Measurements from ENCODE around the gene AHR. TPM values are rescaled to one million over a fixed set of nuclear protein-coding genes. Genes with fewer than 3 reads are reported as not detected.

The AHR gene
- polyA plus RNA-seq, 1 donor from 2014 or later, result 2.4 TPM

- TF ChIP-seq RAD21 (conservative IDR thresholded peaks at IDR 0.05) (no peak), EZH2 (IDR thresholded peaks at IDR 0.05; ENCODE audit: borderline replicate concordance, insufficient read depth, low read length, poor library complexity, severe bottlenecking) (no peak), POLR2AphosphoS5 (IDR thresholded peaks at IDR 0.05) (no peak), MXI1 (conservative IDR thresholded peaks at IDR 0.05; ENCODE audit: poor library complexity, severe bottlenecking) (no peak), SMC3 (conservative IDR thresholded peaks at IDR 0.05; ENCODE audit: poor library complexity) (no peak), CTCF (IDR thresholded peaks at IDR 0.05; ENCODE audit: poor library complexity, severe bottlenecking) (no peak), REST (IDR thresholded peaks at IDR 0.05; ENCODE audit: borderline replicate concordance) (no peak), EP300 (conservative IDR thresholded peaks at IDR 0.05; ENCODE audit: poor library complexity, severe bottlenecking) (no peak), TAF1 (IDR thresholded peaks at IDR 0.05; ENCODE audit: low read depth) (no peak)
- H3K4me2 ChIP-seq (ENCODE audit: low read length), result no peak overlapping the region
- H2AFZ ChIP-seq (ENCODE audit: low read depth, low read length), result no peak overlapping the region
- no peaks in the 10 kb centered on the region for H3F3A ChIP-seq (ENCODE audit: insufficient read depth, low read length, poor library complexity, severe bottlenecking)
- no peak overlapping the region for H3K27ac ChIP-seq (ENCODE audit: low read length)
- H3K4me3 ChIP-seq (ENCODE audit: low read length), result no peak overlapping the region
- H3K9me3 ChIP-seq (ENCODE audit: low read length), result no peaks in the 10 kb centered on the region
- no peaks in the 10 kb centered on the region for H4K20me1 ChIP-seq (ENCODE audit: insufficient read depth)
- no peaks in the 10 kb centered on the region for H3K79me2 ChIP-seq (replicated peaks; ENCODE audit: insufficient read depth, low read length)
- no peaks in the 10 kb centered on the region for H3K27me3 ChIP-seq (ENCODE audit: insufficient read depth, low read depth, low read length)
- no peak overlapping the region for H3K9ac ChIP-seq (ENCODE audit: low read length)
- H3K9me2 ChIP-seq (ENCODE audit: insufficient read depth, low read length), result no peaks in the 10 kb centered on the region
- no peaks in the 10 kb centered on the region for H3K36me3 ChIP-seq (ENCODE audit: insufficient read depth, low read length)
Observed at GRCh38 chr7:17340655-17341054, 42.2 kb downstream of the AHR start.

- Histone ChIP-seq H3K4me2 (ENCODE audit: low read length) (no peak overlapping the region), H4K20me1 (ENCODE audit: insufficient read depth) (no peaks in the 10 kb centered on the region), H3K27me3 (ENCODE audit: insufficient read depth, low read depth, low read length) (no peaks in the 10 kb centered on the region), H3K27ac (ENCODE audit: low read length) (no peak overlapping the region), H2AFZ (ENCODE audit: low read depth, low read length) (no peak overlapping the region), H3K9me3 (ENCODE audit: low read length) (no peaks in the 10 kb centered on the region), H3K9me2 (ENCODE audit: insufficient read depth, low read length) (no peaks in the 10 kb centered on the region), H3K79me2 (replicated peaks; ENCODE audit: insufficient read depth, low read length) (no peaks in the 10 kb centered on the region), H3K9ac (ENCODE audit: low read length) (no peak overlapping the region), H3K36me3 (ENCODE audit: insufficient read depth, low read length) (no peaks in the 10 kb centered on the region), H3K4me3 (ENCODE audit: low read length) (no peak overlapping the region), H3F3A (ENCODE audit: insufficient read depth, low read length, poor library complexity, severe bottlenecking) (no peaks in the 10 kb centered on the region)
- no peak for TF ChIP-seq MXI1 (conservative IDR thresholded peaks at IDR 0.05; ENCODE audit: poor library complexity, severe bottlenecking)
- TF ChIP-seq EZH2 (IDR thresholded peaks at IDR 0.05; ENCODE audit: borderline replicate concordance, insufficient read depth, low read length, poor library complexity, severe bottlenecking), result no peak
- TF ChIP-seq RAD21 (conservative IDR thresholded peaks at IDR 0.05), result no peak
- TF ChIP-seq CTCF (IDR thresholded peaks at IDR 0.05; ENCODE audit: poor library complexity, severe bottlenecking), result no peak
- no peak for TF ChIP-seq EP300 (conservative IDR thresholded peaks at IDR 0.05; ENCODE audit: poor library complexity, severe bottlenecking)
- no peak for TF ChIP-seq REST (IDR thresholded peaks at IDR 0.05; ENCODE audit: borderline replicate concordance)
- TF ChIP-seq SMC3 (conservative IDR thresholded peaks at IDR 0.05; ENCODE audit: poor library complexity), result no peak
- no peak for TF ChIP-seq POLR2AphosphoS5 (IDR thresholded peaks at IDR 0.05)
- no peak for TF ChIP-seq TAF1 (IDR thresholded peaks at IDR 0.05; ENCODE audit: low read depth)
Observed at GRCh38 chr7:17342756-17343155, 44.3 kb downstream of the AHR start.

All from neural cell (in vitro differentiated cells).